Effector memory CD4-positive, alpha-beta T cell (primary cell): ENCODE measurements around the gene FBXL16.

Source experiments
- DNase-seq, 3 donors: peaks; one replicate each; pipeline ENCODE4 v3.0.0-alpha.2; 2020
- H3K27ac ChIP-seq: 2 replicates; pipeline ENCODE4 v1.7.0; 2013; ENCODE audit warnings: mild to moderate bottlenecking, low read length, moderate library complexity; ENCODE audit not compliant: insufficient read depth, poor library complexity, severe bottlenecking
- H3K27me3 ChIP-seq: replicated peaks from 2 replicates; pipeline ENCODE4 v1.7.0; 2013; ENCODE audit warnings: mild to moderate bottlenecking, low read length; ENCODE audit not compliant: insufficient read depth, control insufficient read depth, poor library complexity, severe bottlenecking
- H3K36me3 ChIP-seq: 2 replicates; pipeline ENCODE4 v1.7.0; 2013; ENCODE audit warnings: mild to moderate bottlenecking, low read length, moderate library complexity; ENCODE audit not compliant: control insufficient read depth, insufficient read depth
- H3K4me1 ChIP-seq: 2 replicates; pipeline ENCODE4 v1.7.0; 2013; ENCODE audit warnings: low read length, mild to moderate bottlenecking; ENCODE audit not compliant: control insufficient read depth, insufficient read depth, poor library complexity, severe bottlenecking
- H3K4me3 ChIP-seq: 2 replicates; pipeline ENCODE4 v1.7.0; 2013; ENCODE audit warnings: low read length, low read depth, mild to moderate bottlenecking; ENCODE audit not compliant: insufficient read depth, poor library complexity, severe bottlenecking
- H3K9me3 ChIP-seq: 2 replicates; pipeline ENCODE4 v1.7.0; 2013; ENCODE audit warnings: mild to moderate bottlenecking, low read length, moderate library complexity; ENCODE audit not compliant: control insufficient read depth

The FBXL16 gene

DNA sequence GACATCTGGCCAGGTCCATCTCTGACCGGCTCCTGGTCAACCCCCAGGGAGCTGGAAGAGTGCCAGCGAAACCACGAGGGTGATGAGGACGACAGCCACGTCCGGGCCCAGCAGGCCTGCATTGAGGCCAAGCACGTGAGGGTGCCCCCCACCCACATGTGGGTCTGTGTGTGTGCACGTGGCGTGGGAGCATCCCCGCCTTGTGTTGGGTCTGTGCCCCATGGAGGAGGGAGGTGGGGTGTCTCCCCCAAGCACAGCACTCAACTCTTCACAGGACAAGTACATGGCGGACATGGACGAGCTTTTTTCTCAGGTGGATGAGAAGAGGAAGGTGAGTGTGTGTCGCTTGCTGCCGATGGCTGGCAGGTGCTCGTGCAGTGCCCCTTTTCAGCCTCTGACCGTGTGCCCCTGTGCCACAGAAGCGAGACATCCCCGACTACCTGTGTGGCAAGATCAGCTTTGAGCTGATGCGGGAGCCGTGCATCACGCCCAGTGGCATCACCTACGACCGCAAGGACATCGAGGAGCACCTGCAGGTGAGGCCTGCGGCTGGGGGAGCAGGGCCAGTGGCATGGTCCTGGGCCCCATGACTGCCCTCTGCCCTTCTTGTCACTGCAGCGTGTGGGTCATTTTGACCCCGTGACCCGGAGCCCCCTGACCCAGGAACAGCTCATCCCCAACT, 23.7 kb downstream of the FBXL16 start:
- no peak for DNase-seq
- no peak overlapping the region for H3K4me3 ChIP-seq
- H3K4me1 ChIP-seq: peaks cover 47% of the 10 kb centered on the region
- H3K9me3 ChIP-seq: no peaks in the 10 kb centered on the region
- H3K27ac ChIP-seq: no peak overlapping the region
- H3K36me3 ChIP-seq: peaks cover 19% of the 10 kb centered on the region
- no peaks in the 10 kb centered on the region for H3K27me3 ChIP-seq

DNA sequence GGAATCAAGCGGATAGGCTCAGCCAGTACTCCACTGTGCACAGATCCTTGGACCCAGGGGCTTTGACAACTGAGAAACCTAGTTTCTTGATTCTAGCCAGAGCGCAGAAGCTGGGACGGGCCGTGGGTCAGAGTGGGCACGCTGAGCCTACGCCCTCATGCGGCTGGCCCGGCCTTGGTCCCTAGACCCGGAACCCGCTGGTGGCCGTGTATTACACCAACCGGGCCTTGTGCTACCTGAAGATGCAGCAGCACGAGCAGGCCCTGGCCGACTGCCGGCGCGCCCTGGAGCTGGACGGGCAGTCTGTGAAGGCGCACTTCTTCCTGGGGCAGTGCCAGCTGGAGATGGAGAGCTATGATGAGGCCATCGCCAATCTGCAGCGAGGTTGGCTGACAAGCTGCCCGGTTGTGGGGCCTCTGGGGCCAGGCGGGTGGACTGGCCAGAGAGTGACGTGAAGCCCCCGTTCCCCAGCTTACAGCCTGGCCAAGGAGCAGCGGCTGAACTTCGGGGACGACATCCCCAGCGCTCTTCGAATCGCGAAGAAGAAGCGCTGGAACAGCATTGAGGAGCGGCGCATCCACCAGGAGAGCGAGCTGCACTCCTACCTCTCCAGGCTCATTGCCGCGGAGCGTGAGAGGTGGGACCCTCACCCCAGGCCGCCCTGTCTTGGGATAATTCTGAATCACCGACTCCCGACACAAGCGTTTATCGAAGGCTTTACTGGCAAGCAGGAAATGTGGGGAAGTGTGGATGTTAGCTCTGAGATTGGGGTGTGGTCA, 24.4 kb downstream of the FBXL16 start:
- peaks cover 12% of the 10 kb centered on the region for H3K36me3 ChIP-seq
- H3K9me3 ChIP-seq: no peaks in the 10 kb centered on the region
- H3K27me3 ChIP-seq: no peaks in the 10 kb centered on the region
- peaks cover 53% of the 10 kb centered on the region for H3K4me1 ChIP-seq
- H3K4me3 ChIP-seq: peak overlapping the region; percentile 65
- DNase-seq: no peak
- peak overlapping the region; percentile 67 for H3K27ac ChIP-seq

DNA sequence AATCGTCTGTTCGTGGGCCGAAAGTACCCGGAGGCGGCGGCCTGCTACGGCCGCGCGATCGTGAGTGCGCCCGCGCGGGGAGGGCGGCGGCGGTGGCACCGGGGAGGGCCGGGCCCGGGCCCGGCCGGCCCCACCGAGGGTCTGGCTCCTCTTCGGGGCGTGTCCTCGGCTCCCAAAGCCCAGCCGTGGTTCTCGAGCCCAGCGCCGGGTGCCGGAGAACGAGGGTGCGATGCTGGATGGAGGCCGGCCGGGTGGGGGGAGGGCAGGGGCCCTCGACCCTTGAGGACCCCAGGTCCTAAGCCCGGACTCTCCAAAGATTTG, 25.0 kb downstream of the FBXL16 start:
- H3K27me3 ChIP-seq: no peaks in the 10 kb centered on the region

DNA sequence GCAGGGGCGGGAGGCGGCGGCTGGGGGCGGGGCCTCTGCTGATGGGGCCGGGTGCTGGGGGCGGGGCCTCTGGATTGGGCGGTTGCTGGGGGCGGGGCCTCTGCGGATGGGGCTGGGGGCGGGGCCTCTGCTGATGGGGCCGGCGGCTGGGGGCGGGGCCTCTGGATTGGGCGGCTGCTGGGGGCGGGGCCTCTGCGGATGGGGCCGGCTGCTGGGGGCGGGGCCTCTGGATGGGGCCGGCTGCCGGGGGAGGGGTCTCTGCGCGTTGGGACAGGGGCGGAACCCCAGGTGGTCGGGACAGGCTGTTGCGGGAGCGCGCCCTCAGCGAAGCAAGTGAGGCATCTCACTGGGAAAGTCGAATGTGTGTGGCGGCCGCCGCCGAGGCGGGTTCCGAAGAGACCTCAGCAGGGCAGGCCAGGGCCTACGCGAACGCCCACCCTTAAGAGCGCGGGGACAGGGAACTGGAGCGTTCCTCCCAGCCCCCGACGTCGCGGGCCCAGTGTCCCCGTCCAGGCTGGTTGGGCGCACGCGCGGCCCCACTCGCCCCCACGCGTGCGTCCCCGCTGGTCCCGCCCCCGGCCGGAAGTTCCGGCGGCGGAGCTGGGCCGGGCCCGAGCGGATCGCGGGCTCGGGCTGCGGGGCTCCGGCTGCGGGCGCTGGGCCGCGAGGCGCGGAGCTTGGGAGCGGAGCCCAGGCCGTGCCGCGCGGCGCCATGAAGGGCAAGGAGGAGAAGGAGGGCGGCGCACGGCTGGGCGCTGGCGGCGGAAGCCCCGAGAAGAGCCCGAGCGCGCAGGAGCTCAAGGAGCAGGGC, 25.6 kb downstream of the FBXL16 start, which contains the start of gene STUB1:
TSS of gene STUB1 (plus strand) at position 597 of the 811 bp plus-strand sequence. CDS start at position 713, 116 bp downstream.
- Histone ChIP-seq H3K9me3 (no peaks in the 10 kb centered on the region), H3K4me3 (peak within 1 kb of the TSS; percentile 65), H3K4me1 (peaks cover 52% of the 10 kb centered on the region), H3K36me3 (peaks cover 10% of the 10 kb centered on the region), H3K27ac (peak within 1 kb of the TSS; percentile 67), H3K27me3 (no peaks in the 10 kb centered on the region)
- peak; percentile 78 to 84 (median 83) for DNase-seq

More for the DNA sequence above, 25.0 kb downstream of the FBXL16 start:
- Histone ChIP-seq H3K36me3 (peaks cover 10% of the 10 kb centered on the region), H3K4me1 (peaks cover 54% of the 10 kb centered on the region), H3K27ac (peak overlapping the region; percentile 67), H3K9me3 (no peaks in the 10 kb centered on the region), H3K4me3 (peak overlapping the region; percentile 65)
- DNase-seq: no peak

DNA sequence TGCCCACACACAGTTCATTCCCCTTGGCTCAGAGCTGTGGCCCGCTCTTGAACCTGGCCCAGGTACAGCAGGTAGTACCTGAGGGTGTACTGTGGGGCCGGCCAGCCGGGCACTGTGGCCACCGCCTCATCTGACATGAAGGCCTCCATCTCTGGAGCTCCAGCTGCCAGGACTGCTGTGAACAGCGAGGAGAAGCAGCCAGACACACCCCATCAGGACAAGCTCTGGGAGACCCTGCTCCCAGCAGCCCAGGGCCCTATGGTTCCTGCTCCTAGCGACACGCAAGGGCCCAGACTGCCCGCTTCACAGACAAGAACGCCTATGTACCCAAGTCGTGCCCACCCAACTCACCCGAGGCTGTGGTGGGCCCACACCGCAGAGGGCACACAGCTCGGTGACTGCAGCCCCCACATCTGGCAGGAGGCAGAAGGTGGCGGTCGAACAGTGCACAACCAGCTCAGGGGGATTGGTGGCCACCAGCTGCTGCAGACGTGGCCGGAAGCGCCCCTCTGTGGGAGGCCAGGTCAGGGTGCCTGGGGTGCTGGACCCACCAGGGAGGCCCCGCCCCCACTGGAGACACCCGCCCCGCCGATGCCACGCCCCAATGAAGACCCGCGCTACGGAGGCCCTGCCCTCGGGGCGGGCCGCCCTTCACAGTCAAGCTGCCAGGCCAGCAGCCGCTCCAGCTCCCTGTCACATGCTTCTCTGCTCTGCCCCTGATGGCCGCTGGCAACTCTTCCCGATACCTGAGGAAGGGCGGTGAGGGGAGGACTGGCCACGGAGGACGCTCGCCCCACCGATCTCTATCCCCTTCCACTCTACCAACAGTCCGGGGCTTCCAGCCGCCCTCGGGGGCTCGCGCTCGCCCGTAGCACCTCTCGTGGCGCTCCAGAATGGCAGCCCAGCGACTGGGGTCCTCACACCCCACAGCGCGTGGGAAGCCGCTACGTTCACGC, 26.5 kb downstream of the FBXL16 start:
- H3K4me1 ChIP-seq: peaks cover 47% of the 10 kb centered on the region
- peak; percentile 29 to 50 (median 34) for DNase-seq

DNA sequence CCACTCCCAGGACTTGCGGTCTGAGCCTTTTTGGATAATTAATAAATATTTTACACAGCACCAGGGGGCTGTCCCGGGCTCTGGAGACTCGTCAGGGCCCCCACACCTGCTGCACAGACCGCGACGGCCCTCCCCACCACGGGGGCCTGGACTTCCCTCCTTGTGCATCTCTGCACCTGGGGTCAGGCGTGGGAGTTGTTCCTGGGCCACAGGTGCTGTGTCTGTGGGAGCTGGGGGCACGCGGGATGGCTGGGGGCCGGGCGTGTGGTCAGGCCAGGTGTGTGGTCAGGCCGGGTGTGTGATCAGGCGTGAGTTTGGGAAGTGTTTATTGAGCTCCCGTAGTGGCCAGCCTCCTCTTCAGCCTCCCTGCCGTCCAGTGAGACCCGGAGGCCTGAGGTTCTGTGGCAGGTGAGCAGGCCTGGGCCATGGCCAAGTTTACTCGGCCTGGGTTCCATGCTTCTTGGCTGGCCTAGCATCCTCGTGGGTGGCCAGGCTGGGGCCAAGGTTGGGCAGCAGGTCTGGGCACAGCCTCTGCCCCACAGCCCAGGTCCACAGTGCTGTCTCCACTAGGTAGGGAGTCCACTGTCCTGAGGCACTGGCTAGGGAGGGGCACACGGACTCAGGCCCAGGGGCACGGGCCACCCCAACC, 27.3 kb downstream of the FBXL16 start:
- Histone ChIP-seq H3K9me3 (no peaks in the 10 kb centered on the region), H3K27ac (no peak overlapping the region), H3K27me3 (no peaks in the 10 kb centered on the region), H3K4me1 (peaks cover 42% of the 10 kb centered on the region), H3K4me3 (no peak overlapping the region), H3K36me3 (peaks cover 16% of the 10 kb centered on the region)
- DNase-seq: no peak

More for the DNA sequence above, 26.5 kb downstream of the FBXL16 start:
- H3K36me3 ChIP-seq: peaks cover 10% of the 10 kb centered on the region
- H3K27me3 ChIP-seq: no peaks in the 10 kb centered on the region
- H3K27ac ChIP-seq: peak overlapping the region; percentile 53
- H3K9me3 ChIP-seq: no peaks in the 10 kb centered on the region
- peak overlapping the region; percentile 49 for H3K4me3 ChIP-seq

DNA sequence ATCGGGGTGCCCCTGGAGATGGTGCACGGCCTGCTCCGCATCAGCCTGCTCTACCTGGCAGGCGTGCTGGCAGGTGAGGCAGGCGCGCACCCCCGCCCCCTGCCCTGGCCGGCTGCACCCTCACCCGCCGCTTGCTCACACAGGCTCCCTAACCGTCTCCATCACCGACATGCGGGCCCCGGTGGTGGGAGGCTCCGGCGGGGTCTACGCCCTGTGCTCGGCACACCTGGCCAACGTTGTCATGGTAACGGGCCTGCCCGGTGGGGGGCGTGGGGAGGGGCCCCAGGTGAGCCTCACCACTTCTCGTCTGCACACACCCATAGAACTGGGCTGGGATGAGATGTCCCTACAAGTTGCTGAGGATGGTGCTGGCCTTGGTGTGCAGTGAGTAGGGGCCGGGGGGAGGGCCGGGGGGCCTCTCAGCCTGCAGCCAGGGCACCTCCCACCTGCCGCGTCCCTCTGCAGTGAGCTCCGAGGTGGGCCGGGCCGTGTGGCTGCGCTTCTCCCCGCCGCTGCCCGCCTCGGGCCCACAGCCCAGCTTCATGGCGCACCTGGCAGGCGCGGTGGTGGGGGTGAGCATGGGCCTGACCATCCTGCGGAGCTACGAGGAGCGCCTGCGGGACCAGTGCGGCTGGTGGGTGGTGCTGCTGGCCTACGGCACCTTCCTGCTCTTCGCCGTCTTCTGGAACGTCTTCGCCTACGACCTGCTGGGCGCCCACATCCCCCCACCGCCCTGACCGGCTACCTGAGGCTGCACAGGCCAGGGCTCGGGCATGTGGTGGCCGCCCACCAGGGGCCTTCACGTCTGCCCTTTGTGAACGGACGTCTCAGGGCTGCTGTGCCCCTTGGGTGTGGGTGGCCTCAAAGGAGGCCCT, 28.0 kb downstream of the FBXL16 start:
- Histone ChIP-seq H3K4me1 (peaks cover 35% of the 10 kb centered on the region), H3K36me3 (peaks cover 23% of the 10 kb centered on the region), H3K27ac (no peak overlapping the region), H3K4me3 (no peak overlapping the region), H3K27me3 (no peaks in the 10 kb centered on the region), H3K9me3 (no peaks in the 10 kb centered on the region)
- no peak for DNase-seq

DNA sequence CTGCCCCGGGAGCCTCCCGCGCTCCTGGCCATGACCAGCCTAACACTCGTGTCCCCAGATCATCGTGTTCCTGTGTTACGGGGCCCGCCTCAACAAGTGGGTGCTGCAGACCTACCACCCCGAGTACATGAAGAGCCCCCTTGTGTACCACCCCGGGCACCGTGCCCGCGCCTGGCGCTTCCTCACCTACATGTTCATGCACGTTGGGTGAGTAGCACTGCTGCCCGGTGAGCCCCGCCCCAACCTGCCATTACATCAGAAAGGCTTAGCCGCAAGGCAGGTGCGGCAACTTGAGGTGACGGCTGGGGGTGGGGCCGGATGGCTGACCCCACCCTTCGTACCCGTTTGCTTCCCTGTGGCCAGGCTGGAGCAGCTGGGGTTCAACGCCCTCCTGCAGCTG, 28.7 kb downstream of the FBXL16 start:
- H3K4me1 ChIP-seq: peaks cover 35% of the 10 kb centered on the region
- no peaks in the 10 kb centered on the region for H3K27me3 ChIP-seq
- peak in 2 of 3 donors; percentile 28 to 40 for DNase-seq
- no peaks in the 10 kb centered on the region for H3K9me3 ChIP-seq
- no peak overlapping the region for H3K4me3 ChIP-seq
- H3K27ac ChIP-seq: no peak overlapping the region
- peaks cover 26% of the 10 kb centered on the region for H3K36me3 ChIP-seq
